IMR-90 (cell line): ENCODE results near the gene TENT5C. TPM values are rescaled to one million over a fixed set of nuclear protein-coding genes. Genes with fewer than 3 reads are reported as not detected.

Experiments
- ATAC-seq: fragments of 200-7000 bp; cut with Tn5 transposase; 2 replicates; pipeline ENCODE4 v1.9.1; 2020; ENCODE audit warnings: low read depth, mild to moderate bottlenecking, moderate library complexity
- BruUV-seq: library from RNA; stranded (reverse); fragments of 400-500 nt; replicated peaks from 2 replicates; lab custom pipeline; 2021; lab: Mats Ljungman, UMichigan
- CTCF ChIA-PET: fragments of 300-600 bp; formaldehyde crosslinking; extraction: SDS; loops from one replicate; lab custom pipeline; 2021; ENCODE audit warnings: antibody characterized with exemption; lab: Yijun Ruan, JAX
- POLR2A ChIA-PET: fragments of 300-600 bp; sonication (Branson Sonifier 250); formaldehyde crosslinking; loops from one replicate; lab custom pipeline; 2022; ENCODE audit warnings: antibody characterized with exemption; ENCODE audit not compliant: unreplicated experiment; lab: Charles Lee
- DNase-seq: peaks from one replicate; pipeline ENCODE4 v3.0.0; 2013
- H2AFZ ChIP-seq: replicated peaks from 2 replicates; pipeline ENCODE3; 2013; ENCODE audit warnings: low read length, mild to moderate bottlenecking; ENCODE audit not compliant: poor library complexity
- H2AK5ac ChIP-seq: 2 replicates; pipeline ENCODE4 v1.6.1; 2013; ENCODE audit warnings: low read depth, low read length, inconsistent platforms
- H2AK9ac ChIP-seq: replicated peaks from 2 replicates; pipeline ENCODE3; 2013; ENCODE audit warnings: mild to moderate bottlenecking, low read depth, low read length, moderate library complexity; ENCODE audit not compliant: poor library complexity
- H2BK120ac ChIP-seq: 2 replicates; pipeline ENCODE4 v1.6.1; 2013; ENCODE audit warnings: low read depth, low read length, inconsistent platforms
- H2BK15ac ChIP-seq: 3 replicates; pipeline ENCODE4 v1.6.1; 2013; ENCODE audit warnings: low read depth, low read length, inconsistent platforms
- H2BK20ac ChIP-seq: 2 replicates; pipeline ENCODE4 v1.6.1; 2013; ENCODE audit warnings: low read depth, mild to moderate bottlenecking, inconsistent platforms, low read length, moderate library complexity
- H2BK5ac ChIP-seq: 2 replicates; pipeline ENCODE4 v1.6.1; 2013; ENCODE audit warnings: mild to moderate bottlenecking, low read depth, low read length, inconsistent platforms; ENCODE audit not compliant: poor library complexity, severe bottlenecking
- H3K14ac ChIP-seq: replicated peaks from 2 replicates; pipeline ENCODE4 v1.6.1; 2013; ENCODE audit warnings: low read depth, low read length, inconsistent platforms
- H3K18ac ChIP-seq: 2 replicates; pipeline ENCODE4 v1.6.1; 2013; ENCODE audit warnings: low read depth, low read length, control low read depth
- H3K23ac ChIP-seq: 2 replicates; pipeline ENCODE4 v1.6.1; 2013; ENCODE audit warnings: low read depth, low read length, inconsistent platforms
- H3K27ac ChIP-seq: 2 replicates; pipeline ENCODE4 v1.5.1; 2013; ENCODE audit warnings: mild to moderate bottlenecking, control low read depth, low read length; ENCODE audit not compliant: insufficient read depth
- H3K27me3 ChIP-seq: 2 replicates; pipeline ENCODE4 v1.6.1; 2013; ENCODE audit warnings: low read length; ENCODE audit not compliant: control insufficient read depth, insufficient read depth
- H3K36me3 ChIP-seq: 2 replicates; pipeline ENCODE4 v1.6.1; 2013; ENCODE audit warnings: low read length, mixed read lengths; ENCODE audit not compliant: control insufficient read depth, insufficient read depth
- H3K4ac ChIP-seq: 2 replicates; pipeline ENCODE4 v1.6.1; 2013; ENCODE audit warnings: low read depth, low read length, inconsistent platforms
- H3K4me1 ChIP-seq: 2 replicates; pipeline ENCODE4 v1.6.1; 2013; ENCODE audit warnings: low read length, mixed read lengths; ENCODE audit not compliant: control insufficient read depth, insufficient read depth
- H3K4me2 ChIP-seq: 2 replicates; pipeline ENCODE4 v1.6.1; 2013; ENCODE audit warnings: low read depth, mild to moderate bottlenecking, control low read depth, low read length, moderate library complexity
- H3K4me3 ChIP-seq: 2 replicates; pipeline ENCODE4 v1.5.1; 2013; ENCODE audit warnings: low read depth, mild to moderate bottlenecking, control low read depth, low read length, moderate library complexity; ENCODE audit not compliant: insufficient read depth
- H3K56ac ChIP-seq: 2 replicates; pipeline ENCODE4 v1.6.1; 2013; ENCODE audit warnings: low read length, inconsistent platforms; ENCODE audit not compliant: insufficient read depth; ENCODE audit errors: extremely low read depth
- H3K79me1 ChIP-seq, 2 experiments: 2 replicates each; pipeline ENCODE4 v1.6.1; 2013; ENCODE audit warnings: low read length in 2 of 2, inconsistent platforms in 1 of 2, low read depth in 1 of 2
- H3K9ac ChIP-seq: 2 replicates; pipeline ENCODE4 v1.6.1; 2013; ENCODE audit warnings: low read depth, low read length, control low read depth
- H3K9me1 ChIP-seq: 2 replicates; pipeline ENCODE4 v1.6.1; 2013; ENCODE audit warnings: low read length, inconsistent platforms; ENCODE audit not compliant: insufficient read depth
- H3K9me3 ChIP-seq: 2 replicates; pipeline ENCODE4 v1.6.1; 2013; ENCODE audit warnings: low read length; ENCODE audit not compliant: control insufficient read depth, insufficient read depth
- H4K20me1 ChIP-seq: 2 replicates; pipeline ENCODE4 v1.6.1; 2013; ENCODE audit warnings: low read length, inconsistent platforms; ENCODE audit not compliant: insufficient read depth
- H4K5ac ChIP-seq: 2 replicates; pipeline ENCODE4 v1.6.1; 2013; ENCODE audit warnings: mild to moderate bottlenecking, low read depth, low read length, control low read depth
- H4K8ac ChIP-seq, 2 experiments: 2 replicates each; pipeline ENCODE4 v1.6.1; 2013; ENCODE audit warnings: low read depth in 2 of 2, low read length in 2 of 2, control low read depth in 1 of 2, inconsistent platforms in 1 of 2
- H4K91ac ChIP-seq: 2 replicates; pipeline ENCODE4 v1.6.1; 2013; ENCODE audit warnings: low read depth, low read length, inconsistent platforms; ENCODE audit not compliant: insufficient read depth
- BHLHE40 ChIP-seq: fragments of 150-350 bp; IDR thresholded peaks from 2 replicates; pipeline ENCODE4 v1.6.1; 2016; ENCODE audit warnings: mild to moderate bottlenecking, low read depth, low read length
- CEBPB ChIP-seq: IDR thresholded peaks from 2 replicates; pipeline ENCODE4 v1.6.1; 2012; ENCODE audit warnings: low read depth, low read length, improper control_type of control experiment
- CHD1 ChIP-seq: IDR thresholded peaks from 2 replicates; pipeline ENCODE4 v1.6.1; 2012; ENCODE audit warnings: low read depth, low read length, improper control_type of control experiment
- CTCF ChIP-seq: conservative IDR thresholded peaks from 2 replicates; pipeline ENCODE4 v1.5.1; 2012; ENCODE audit warnings: mild to moderate bottlenecking, low read depth, low read length, improper control_type of control experiment
- ELK1 ChIP-seq: fragments of 150-350 bp; IDR thresholded peaks from 2 replicates; pipeline ENCODE4 v1.6.1; 2016; ENCODE audit warnings: low read depth, mild to moderate bottlenecking, low read length, moderate library complexity, borderline replicate concordance
- FOS ChIP-seq: fragments of 150-350 bp; IDR thresholded peaks from 2 replicates; pipeline ENCODE4 v1.6.1; 2016; ENCODE audit warnings: low read depth, low read length
- MAFK ChIP-seq: IDR thresholded peaks from 2 replicates; pipeline ENCODE4 v1.6.1; 2012; ENCODE audit warnings: low read depth, low read length, improper control_type of control experiment
- MAZ ChIP-seq: IDR thresholded peaks from 2 replicates; pipeline ENCODE4 v1.6.1; 2012; ENCODE audit warnings: low read depth, mild to moderate bottlenecking, low read length, improper control_type of control experiment, moderate library complexity, borderline replicate concordance
- MXI1 ChIP-seq: IDR thresholded peaks from 2 replicates; pipeline ENCODE4 v1.6.1; 2012; ENCODE audit warnings: low read depth, mild to moderate bottlenecking, low read length, moderate library complexity, borderline replicate concordance
- NFE2L2 ChIP-seq: fragments of 150-350 bp; IDR thresholded peaks from 2 replicates; pipeline ENCODE4 v1.6.1; 2016; ENCODE audit warnings: low read depth, mild to moderate bottlenecking, low read length
- POLR2A ChIP-seq: IDR thresholded peaks from 2 replicates; pipeline ENCODE4 v1.6.1; 2012; ENCODE audit warnings: mild to moderate bottlenecking, low read depth, low read length
- RAD21 ChIP-seq: IDR thresholded peaks from 2 replicates; pipeline ENCODE4 v1.6.1; 2012; ENCODE audit warnings: low read length, improper control_type of control experiment
- RCOR1 ChIP-seq: IDR thresholded peaks from 2 replicates; pipeline ENCODE4 v1.6.1; 2012; ENCODE audit warnings: mild to moderate bottlenecking, low read length, improper control_type of control experiment; ENCODE audit not compliant: insufficient replicate concordance
- RFX5 ChIP-seq: IDR thresholded peaks from 2 replicates; pipeline ENCODE4 v1.8.0; 2012; ENCODE audit warnings: low read depth, mild to moderate bottlenecking, low read length, moderate library complexity
- SMC3 ChIP-seq: fragments of 150-350 bp; IDR thresholded peaks from 2 replicates; pipeline ENCODE4 v1.6.1; 2016; ENCODE audit warnings: low read depth, mild to moderate bottlenecking, antibody characterized with exemption, low read length, moderate library complexity
- USF2 ChIP-seq: fragments of 150-350 bp; IDR thresholded peaks from 2 replicates; pipeline ENCODE4 v1.6.1; 2017; ENCODE audit warnings: mild to moderate bottlenecking, antibody characterized with exemption, low read length, low read depth
- WGBS, 2 experiments: methylation state at CpG; one replicate each; pipeline versions ENCODE4 v1.1.5 to v1.1.7; 2013; ENCODE audit warnings: missing lambda C conversion rate in 2 of 2; ENCODE audit not compliant: insufficient read length in 1 of 2; ENCODE audit errors: extremely low coverage in 2 of 2; 5-methylcytosine and 5-hydroxymethylcytosine counted together
- dilution Hi-C: fragments of 300-500 bp; cut with HindIII; formaldehyde crosslinking; loops from one replicate; pipeline ENCODE4 v1.14.3; 2018; ENCODE audit warnings: low sequenced_read_pairs; ENCODE audit not compliant: unreplicated experiment
- in situ Hi-C: fragments of 300-500 bp; cut with MboI; formaldehyde crosslinking; loops from 3 replicates; pipeline ENCODE4 v1.14.3; 2019; ENCODE audit warnings: low sequenced_read_pairs, inconsistent platforms, mixed read lengths
- intact Hi-C: fragments of 100-400 bp; cut with micrococcal nuclease; formaldehyde crosslinking; loops from 2 replicates; pipeline ENCODE4 v1.10.0; 2022
- polyA plus RNA-seq, 3 experiments: library from polyadenylated mRNA; depleted of rRNA; stranded (reverse); fragments of >200 nt; gene quantifications; 2 replicates each; pipeline ENCODE4 v1.2.3, GENCODE V29; 2012; ENCODE audit warnings: low replicate concordance in 1 of 3
- total RNA-seq: library from RNA; depleted of rRNA; stranded (reverse); fragments of >200 nt; gene quantifications from 2 replicates; pipeline ENCODE4 v1.2.3, GENCODE V29; 2012

Gene TENT5C
- total and polyA plus RNA-seq, 2 of the 4 experiments (the other 2 are of a cell fraction): 1.5 to 4.1 TPM

- dilution Hi-C loops: no loop called here
- no TSS peak for BruUV-seq
- no peak overlapping the region for H3K56ac ChIP-seq
These were observed 11.4 kb upstream of the TENT5C start for GRCh38 chr1:117594261-117594990.

More at GRCh38 chr1:117594261-117594990, 11.4 kb upstream of the TENT5C start:
- H4K5ac ChIP-seq: no peak overlapping the region
- H3K36me3 ChIP-seq: no peaks in the 10 kb centered on the region
- H3K4ac ChIP-seq: no peak overlapping the region
- no peak overlapping the region for H3K4me2 ChIP-seq
- no peaks in the 10 kb centered on the region for H3K9me1 ChIP-seq
- no peak overlapping the region for H2AK9ac ChIP-seq
- H4K8ac ChIP-seq: no peak overlapping the region
- DNase-seq (no peak), ATAC-seq (no peak)
- intact Hi-C loops: no loop called here
- CTCF ChIA-PET: no interaction called here
- no peak overlapping the region for H3K4me3 ChIP-seq
- TF ChIP-seq CTCF (no peak), MAFK (no peak), FOS (no peak), RFX5 (no peak), SMC3 (no peak), POLR2A (no peak), NFE2L2 (no peak), MXI1 (no peak), ELK1 (no peak), CEBPB (no peak), BHLHE40 (no peak), MAZ (no peak), CHD1 (no peak), RCOR1 (no peak), RAD21 (no peak), USF2 (no peak)
- H2AK5ac ChIP-seq: no peak overlapping the region
- H3K4me1 ChIP-seq: no peaks in the 10 kb centered on the region
- no peak overlapping the region for H2BK20ac ChIP-seq
- in situ Hi-C loops: no loop called here
- peaks cover 15% of the 10 kb centered on the region for H3K27me3 ChIP-seq
- H3K9ac ChIP-seq: no peak overlapping the region
- H3K18ac ChIP-seq: no peak overlapping the region
- no peak overlapping the region for H2BK120ac ChIP-seq
- H3K27ac ChIP-seq: no peak overlapping the region
- H3K9me3 ChIP-seq: no peaks in the 10 kb centered on the region
- POLR2A ChIA-PET: no interaction called here
- no peak overlapping the region for H3K14ac ChIP-seq
- no peak overlapping the region for H2BK15ac ChIP-seq
- peak overlapping the region; percentile 38 for H2AFZ ChIP-seq
- 69% methylated on average over 3 of the region's 8 CpGs; no CpG with 5 or more reads in 1 of the 2 experiments for WGBS, 2 experiments
- no peak overlapping the region for H3K23ac ChIP-seq
- no peak overlapping the region for H4K91ac ChIP-seq
- no peak overlapping the region for H2BK5ac ChIP-seq
- H4K20me1 ChIP-seq: no peaks in the 10 kb centered on the region
- no peaks in the 10 kb centered on the region for H3K79me1 ChIP-seq
